Ureter (tissue), 1 donor: Measurements from ENCODE around the gene DNM3. TPM values are rescaled to one million over a fixed set of nuclear protein-coding genes. Genes with fewer than 3 reads are reported as not detected.

ENCODE experiments used
- DNase-seq: peaks from one replicate; pipeline ENCODE4 v3.0.0-alpha.2; 2020; ENCODE audit warnings: low spot score
- total RNA-seq: library from RNA; stranded (reverse); gene quantifications from one replicate; pipeline ENCODE4 v1.2.4, GENCODE V29; 2023
- donor health status: DM: yes; HTN: yes; CAD: no.

The DNM3 gene
- total RNA-seq, 1 donor from 2014 or later = 7.9 TPM

DNA sequence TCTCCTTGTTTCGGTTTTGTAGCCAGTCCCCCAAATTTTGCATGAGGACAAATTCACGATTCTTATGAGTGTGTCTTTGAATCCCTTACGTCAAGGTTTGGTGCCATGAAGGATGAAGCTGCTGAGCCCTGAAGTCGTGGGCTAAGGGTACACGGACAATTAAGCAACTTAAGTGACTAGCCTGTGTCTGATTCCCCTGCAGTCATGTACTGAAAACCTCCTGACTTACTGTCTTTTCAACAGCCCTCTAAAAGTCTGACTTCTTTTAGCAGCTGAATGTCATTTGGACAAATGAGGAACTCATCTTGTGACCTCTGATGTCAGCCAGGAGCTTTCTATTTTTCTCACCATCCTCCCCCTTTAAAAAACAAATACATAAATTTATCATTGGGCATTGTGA lies 552.1 kb downstream of the DNM3 start:
- no peak for DNase-seq

DNA sequence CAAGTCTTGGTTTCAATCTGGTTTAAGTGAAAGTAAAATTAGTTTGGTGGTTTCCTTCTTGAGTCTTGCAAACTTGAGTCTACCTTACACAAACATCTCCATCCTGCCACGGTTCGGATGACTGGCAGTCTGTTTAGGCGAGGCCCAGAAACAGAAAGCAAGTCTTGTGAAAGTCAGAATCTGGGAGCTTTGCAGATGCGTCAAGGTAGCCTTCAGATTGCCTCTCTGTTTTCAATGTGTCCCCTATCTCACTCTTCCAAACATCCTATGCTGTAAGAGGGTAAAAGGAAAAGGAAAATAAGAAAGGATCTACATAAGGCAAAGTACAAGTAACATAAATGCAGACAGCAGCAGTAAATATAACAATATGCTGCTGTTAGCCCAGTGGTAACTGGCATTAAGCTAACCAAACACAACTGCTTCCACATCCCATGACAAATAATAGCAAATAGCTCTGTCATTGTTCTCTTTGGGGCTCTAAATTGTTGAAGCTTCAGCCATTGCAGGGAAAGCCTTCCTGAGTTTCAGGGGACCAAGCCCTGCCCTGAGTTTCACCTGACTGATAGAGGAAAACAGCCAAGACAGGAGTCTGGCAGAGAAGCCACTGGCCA lies 552.9 kb downstream of the DNM3 start:
- DNase-seq = no peak

- no peak for DNase-seq
These were observed 553.5 kb downstream of the DNM3 start for GRCh38 chr1:172394811-172395210.

DNA sequence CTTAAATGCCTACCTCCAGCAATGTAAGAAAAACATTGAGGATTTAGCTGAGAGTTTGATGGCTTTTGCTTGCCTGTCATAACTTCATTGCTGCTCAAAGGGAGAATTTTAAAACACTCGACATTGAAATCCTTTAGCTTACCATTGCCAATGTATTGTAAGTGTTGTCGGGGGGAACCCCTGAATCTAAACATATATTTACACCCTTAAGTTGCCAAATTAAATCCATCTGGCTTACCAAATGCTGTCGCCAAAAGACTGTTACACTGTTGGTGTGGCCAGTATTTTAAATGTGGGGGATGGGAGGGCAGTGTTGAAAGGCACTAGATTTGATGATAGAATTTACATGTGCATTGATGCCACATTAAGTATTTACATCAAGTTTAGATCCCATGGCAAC lies 554.3 kb downstream of the DNM3 start:
- no peak for DNase-seq

DNA sequence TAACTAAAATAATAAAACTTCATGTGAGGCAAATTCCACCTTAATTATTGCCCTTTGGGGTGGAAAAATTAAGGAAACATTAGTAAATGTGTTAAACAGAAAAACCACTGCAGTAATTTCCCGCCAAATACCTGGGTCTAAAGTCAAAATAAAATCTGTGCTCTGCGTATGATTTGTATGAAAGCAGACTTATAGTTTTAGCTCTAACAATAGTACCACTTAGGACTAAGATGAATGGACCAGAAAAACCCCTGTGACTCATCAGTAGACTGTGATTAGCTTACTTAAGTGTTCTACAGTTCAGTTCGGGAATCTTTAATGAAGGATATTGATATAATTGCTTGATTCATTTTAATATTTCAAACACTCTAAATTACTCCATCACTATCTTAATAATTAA lies 555.9 kb downstream of the DNM3 start:
- no peak for DNase-seq

GRCh38 chr1:172397633-172398032 lies 556.3 kb downstream of the DNM3 start:
- no peak for DNase-seq

DNA sequence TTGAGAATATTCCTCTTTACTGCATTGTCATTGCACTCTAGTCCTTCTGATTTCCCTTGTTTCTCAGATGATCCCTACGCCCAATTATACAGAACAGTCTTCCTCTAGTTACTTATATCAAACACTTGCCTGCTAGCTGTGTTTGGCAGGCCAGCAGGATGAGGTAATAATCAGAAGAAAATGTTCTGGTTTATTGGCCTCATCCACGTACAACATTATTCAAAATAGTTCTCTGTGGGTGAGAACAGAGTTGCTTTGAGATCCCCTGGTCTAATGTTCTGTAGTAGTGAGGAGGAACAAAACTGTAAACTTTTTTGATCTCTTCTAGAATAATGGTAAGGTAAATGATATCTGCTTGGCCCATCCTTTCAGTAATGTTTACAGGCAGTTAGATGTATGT lies 556.9 kb downstream of the DNM3 start:
- no peak for DNase-seq

DNA sequence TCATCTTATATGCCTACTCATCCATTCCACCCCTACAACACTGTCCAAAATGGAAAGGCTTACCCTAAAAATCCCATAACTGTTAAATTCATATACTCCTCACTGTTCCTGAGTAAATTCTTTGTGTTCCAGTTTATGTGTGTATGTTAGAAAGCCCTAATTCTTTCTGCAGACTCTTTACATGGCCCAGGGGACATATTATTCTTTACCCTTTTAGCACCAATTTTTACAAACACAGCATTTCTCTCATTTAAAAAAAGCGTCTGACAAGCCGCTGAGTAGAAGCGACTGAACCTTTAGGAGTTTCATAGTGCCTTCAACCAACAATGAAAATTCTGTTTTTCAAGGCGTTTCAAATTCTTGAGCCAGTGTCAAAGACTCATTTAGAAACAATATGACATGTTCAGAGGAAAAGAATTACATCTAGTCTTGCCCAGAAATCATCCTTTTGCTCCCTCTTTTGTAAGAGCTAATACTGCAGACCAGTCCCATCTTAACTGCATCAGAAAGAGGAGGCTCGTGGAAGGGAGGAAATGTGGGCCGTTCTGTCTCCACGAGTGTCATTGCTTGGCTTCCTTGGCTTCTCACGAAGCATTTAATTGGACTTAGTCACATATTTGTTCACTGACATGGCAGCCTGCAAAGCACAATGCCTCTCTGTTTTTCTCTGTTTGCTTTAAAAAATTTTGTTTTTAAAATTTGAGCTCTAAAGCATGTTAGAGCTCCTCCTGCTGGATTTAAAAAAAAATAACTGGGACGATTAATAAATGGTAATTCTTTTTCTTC lies 557.9 kb downstream of the DNM3 start:
- DNase-seq = no peak

DNA sequence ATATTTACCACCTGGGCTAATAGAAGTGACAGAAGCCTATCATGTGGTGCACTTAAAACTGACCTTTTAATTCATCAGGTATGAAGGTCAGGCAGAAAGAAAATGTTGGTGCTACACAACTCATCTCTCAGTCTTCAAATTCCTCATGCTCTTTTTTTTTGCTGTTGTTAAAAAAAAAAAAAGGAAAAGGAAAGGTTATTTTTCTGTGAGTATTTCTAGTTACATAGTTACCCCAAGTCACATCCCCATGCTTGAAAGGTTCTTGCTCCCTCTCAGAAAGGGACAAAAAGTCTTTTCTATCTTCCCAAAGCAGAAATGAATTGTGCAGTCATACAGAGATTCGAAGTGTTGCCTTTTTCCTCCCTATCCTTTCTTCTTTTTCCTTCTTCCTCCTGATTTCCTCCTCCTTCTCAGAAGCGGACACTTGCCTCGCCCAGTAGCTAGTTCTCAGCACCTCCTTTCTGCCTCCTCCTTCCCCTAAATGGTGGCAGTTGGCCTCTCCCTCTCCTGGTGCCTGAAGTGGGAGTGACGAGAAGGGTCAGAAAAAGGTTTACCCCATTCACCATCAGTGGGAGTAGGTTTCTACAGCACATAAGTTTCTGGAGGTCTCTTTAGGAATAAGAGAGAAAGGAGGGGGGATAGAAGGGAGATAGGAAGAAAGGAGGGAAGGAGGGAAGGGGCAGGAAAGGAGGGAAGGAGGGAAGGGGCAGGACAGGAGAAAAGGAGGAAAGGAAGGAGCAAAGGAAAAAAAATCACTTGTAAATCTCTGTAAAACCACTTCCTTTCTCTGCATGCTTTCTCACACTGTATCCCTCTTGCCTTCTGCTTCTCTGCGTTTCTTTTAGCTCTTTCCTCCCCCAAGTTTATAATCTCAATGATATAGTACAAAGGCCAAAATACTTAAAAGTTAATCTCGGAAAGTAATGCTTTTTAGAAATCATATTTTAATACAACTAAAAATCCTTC lies 558.7 kb downstream of the DNM3 start:
- no peak for DNase-seq

GRCh38 chr1:172400722-172401105 lies 559.4 kb downstream of the DNM3 start:
- no peak for DNase-seq

- no peak for DNase-seq
These were observed 560.2 kb downstream of the DNM3 start for GRCh38 chr1:172401477-172401876.

GRCh38 chr1:172401892-172402291 lies 560.6 kb downstream of the DNM3 start:
- DNase-seq = no peak

- DNase-seq = no peak
These were observed 561.7 kb downstream of the DNM3 start for GRCh38 chr1:172402878-172403569.

GRCh38 chr1:172404121-172404520 lies 562.8 kb downstream of the DNM3 start:
- no peak for DNase-seq

- DNase-seq = no peak
These were observed 564.6 kb downstream of the DNM3 start for GRCh38 chr1:172405912-172406311.

GRCh38 chr1:172406968-172407367 lies 565.7 kb downstream of the DNM3 start:
- DNase-seq = no peak

GRCh38 chr1:172408958-172409357 lies 567.7 kb downstream of the DNM3 start:
- no peak for DNase-seq

- no peak for DNase-seq
These were observed 568.7 kb downstream of the DNM3 start for GRCh38 chr1:172410027-172410426.

DNA sequence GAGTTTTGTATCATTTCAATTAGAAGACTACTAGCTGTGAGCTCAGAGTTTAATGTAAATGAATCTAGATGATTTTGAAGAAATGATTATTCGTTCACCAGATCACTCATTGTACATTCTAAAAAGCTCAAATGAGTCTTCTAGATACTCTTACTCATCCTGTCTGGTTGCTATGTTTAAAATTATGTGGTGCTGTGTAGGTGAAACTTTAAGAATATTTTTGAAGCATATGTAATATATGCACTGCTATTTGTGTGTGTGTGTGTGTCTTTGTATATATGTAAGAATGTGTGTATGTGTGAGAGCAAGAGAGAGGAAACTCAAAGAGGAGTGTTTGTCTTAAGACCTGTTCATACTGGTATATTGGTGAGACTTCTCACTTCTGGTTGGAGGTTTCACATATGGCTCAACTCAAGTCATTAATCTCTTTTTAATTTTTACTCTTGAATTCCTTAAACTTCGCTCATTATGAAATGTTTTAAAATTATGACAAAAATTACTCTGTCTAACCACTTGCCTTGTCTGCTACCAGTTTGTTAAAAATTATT lies 570.6 kb downstream of the DNM3 start:
- no peak for DNase-seq

DNA sequence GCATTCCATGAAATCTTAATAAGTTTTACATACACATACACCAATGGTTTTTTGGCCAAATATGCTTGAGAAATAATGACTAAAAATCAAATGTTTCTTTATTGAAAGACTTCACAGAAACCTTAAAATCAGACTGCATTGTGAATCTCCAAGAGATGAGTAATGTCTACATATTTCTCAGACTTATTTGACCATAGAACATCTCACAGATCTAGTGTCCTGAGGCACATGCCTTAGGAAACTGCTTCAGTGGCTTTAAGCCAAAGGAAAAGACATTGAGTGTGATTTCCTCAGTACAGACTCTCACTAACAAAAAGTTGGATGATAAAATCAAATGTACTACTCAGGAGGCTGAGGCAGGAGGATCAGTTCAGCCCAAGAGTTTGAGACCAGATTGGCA lies 573.0 kb downstream of the DNM3 start:
- DNase-seq = no peak

- no peak for DNase-seq
These were observed 575.3 kb downstream of the DNM3 start for GRCh38 chr1:172416496-172417035.
